OCI-LY1 (cell line): ENCODE data around the gene KPNA3.

Experiments used
- H2AFZ ChIP-seq: fragments of 200-600 bp; sonication (generic), shearing (Covaris generic); 2 replicates; pipeline ENCODE4 v1.6.0; 2014; ENCODE audit warnings: antibody characterized with exemption, mild to moderate bottlenecking, low read length
- H3F3A ChIP-seq: fragments of 200-600 bp; sonication (generic), shearing (Covaris generic); 2 replicates; pipeline ENCODE4 v1.6.0; 2014; ENCODE audit warnings: mild to moderate bottlenecking, antibody characterized with exemption, low read length, moderate library complexity; ENCODE audit not compliant: insufficient read depth
- H3K27ac ChIP-seq: fragments of 200-600 bp; sonication (generic); 2 replicates; pipeline ENCODE4 v1.5.1; 2014; ENCODE audit warnings: low read length, mixed run types, mild to moderate bottlenecking, low read depth; ENCODE audit not compliant: poor library complexity, severe bottlenecking
- H3K27me3 ChIP-seq: fragments of 200-600 bp; sonication (generic); 2 replicates; pipeline ENCODE4 v1.6.0; 2014; ENCODE audit warnings: antibody characterized with exemption, mild to moderate bottlenecking, low read length, moderate library complexity; ENCODE audit not compliant: insufficient read depth
- H3K36me3 ChIP-seq: fragments of 200-600 bp; sonication (generic); 2 replicates; pipeline ENCODE4 v1.6.1; 2014; ENCODE audit warnings: mild to moderate bottlenecking, antibody characterized with exemption, low read length, moderate library complexity, mixed read lengths; ENCODE audit not compliant: insufficient read depth
- H3K4me1 ChIP-seq: fragments of 200-600 bp; sonication (generic); 2 replicates; pipeline ENCODE4 v1.5.1; 2014; ENCODE audit warnings: mild to moderate bottlenecking, low read length, moderate library complexity; ENCODE audit not compliant: insufficient read depth, severe bottlenecking
- H3K4me2 ChIP-seq: fragments of 200-600 bp; sonication (generic), shearing (Covaris generic); 2 replicates; pipeline ENCODE4 v1.6.1; 2014; ENCODE audit warnings: low read length
- H3K4me3 ChIP-seq: fragments of 200-600 bp; sonication (generic); 2 replicates; pipeline ENCODE4 v1.5.1; 2014; ENCODE audit warnings: low read length, low read depth, mild to moderate bottlenecking, mixed read lengths; ENCODE audit not compliant: poor library complexity, severe bottlenecking
- H3K79me2 ChIP-seq: fragments of 200-600 bp; shearing (Covaris generic); 2 replicates; pipeline ENCODE4 v1.6.1; 2016; ENCODE audit warnings: mixed run types, low read length, mixed read lengths; ENCODE audit not compliant: insufficient read depth
- H3K9ac ChIP-seq: fragments of 200-600 bp; sonication (generic), shearing (Covaris generic); 2 replicates; pipeline ENCODE4 v1.6.1; 2014; ENCODE audit warnings: mild to moderate bottlenecking, low read length, mixed read lengths
- H3K9me2 ChIP-seq: fragments of 200-600 bp; sonication (generic), shearing (Covaris generic); 2 replicates; pipeline ENCODE4 v1.6.1; 2014; ENCODE audit warnings: low read depth, mild to moderate bottlenecking, low read length, mixed read lengths
- H3K9me3 ChIP-seq: fragments of 200-600 bp; shearing (Covaris generic); 2 replicates; pipeline ENCODE4 v1.6.1; 2014; ENCODE audit warnings: low read length, mixed read lengths
- H4K20me1 ChIP-seq: fragments of 200-600 bp; sonication (generic), shearing (Covaris generic); 2 replicates; pipeline ENCODE4 v1.6.0; 2016; ENCODE audit warnings: mild to moderate bottlenecking, low read length; ENCODE audit not compliant: insufficient read depth
- CTCF ChIP-seq: fragments of 200-600 bp; sonication (generic), shearing (Covaris generic); IDR thresholded peaks from 2 replicates; pipeline ENCODE4 v1.5.1; 2017; ENCODE audit warnings: mild to moderate bottlenecking, antibody characterized with exemption, low read length, moderate library complexity, mixed read lengths
- EZH2 ChIP-seq: fragments of 200-600 bp; sonication (generic), shearing (Covaris generic); IDR thresholded peaks from 2 replicates; pipeline ENCODE4 v1.8.0; 2017; ENCODE audit warnings: borderline replicate concordance, mixed run types, mild to moderate bottlenecking, antibody characterized with exemption, low read length, moderate library complexity, mixed read lengths

The KPNA3 gene

GRCh38 chr13:49749848-49750247 lies 42.6 kb downstream of the KPNA3 start:
- peaks cover 73% of the 10 kb centered on the region for H3K79me2 ChIP-seq
- no peaks in the 10 kb centered on the region for H3K4me1 ChIP-seq
- TF ChIP-seq EZH2 (no peak), CTCF (no peak)
- no peaks in the 10 kb centered on the region for H3K9me2 ChIP-seq
- H3K4me3 ChIP-seq = no peak overlapping the region
- no peak overlapping the region for H3K4me2 ChIP-seq
- H4K20me1 ChIP-seq = no peaks in the 10 kb centered on the region
- no peaks in the 10 kb centered on the region for H3F3A ChIP-seq
- H3K27me3 ChIP-seq = no peaks in the 10 kb centered on the region
- H2AFZ ChIP-seq = no peak overlapping the region
- no peak overlapping the region for H3K27ac ChIP-seq
- H3K36me3 ChIP-seq = peaks cover 23% of the 10 kb centered on the region
- 0 out of 2 replicates have a peak, but pooled peaks cover 2% of the 10 kb centered on the region for H3K9me3 ChIP-seq
- H3K9ac ChIP-seq = no peak overlapping the region

- no peak overlapping the region for H3K4me3 ChIP-seq
- H3F3A ChIP-seq = no peaks in the 10 kb centered on the region
- no peaks in the 10 kb centered on the region for H3K27me3 ChIP-seq
- H3K9ac ChIP-seq = no peak overlapping the region
- H3K9me3 ChIP-seq = no peaks in the 10 kb centered on the region
- H3K27ac ChIP-seq = no peak overlapping the region
- peaks cover 56% of the 10 kb centered on the region for H3K36me3 ChIP-seq
- peaks cover 8% of the 10 kb centered on the region for H3K4me1 ChIP-seq
- H4K20me1 ChIP-seq = no peaks in the 10 kb centered on the region
- no peaks in the 10 kb centered on the region for H3K9me2 ChIP-seq
- H3K4me2 ChIP-seq = no peak overlapping the region
- no peak for TF ChIP-seq CTCF
- TF ChIP-seq EZH2 = no peak
- peaks cover 39% of the 10 kb centered on the region for H3K79me2 ChIP-seq
- H2AFZ ChIP-seq = no peak overlapping the region
Observed at GRCh38 chr13:49746111-49746510, 46.4 kb downstream of the KPNA3 start.

- H3K4me2 ChIP-seq = no peak overlapping the region
- peaks cover 63% of the 10 kb centered on the region for H3K36me3 ChIP-seq
- no peak overlapping the region for H3K27ac ChIP-seq
- H3F3A ChIP-seq = no peaks in the 10 kb centered on the region
- H2AFZ ChIP-seq = no peak overlapping the region
- TF ChIP-seq CTCF (no peak), EZH2 (no peak)
- no peaks in the 10 kb centered on the region for H3K9me3 ChIP-seq
- H3K9me2 ChIP-seq = no peaks in the 10 kb centered on the region
- H3K4me3 ChIP-seq = no peak overlapping the region
- H3K4me1 ChIP-seq = peaks cover 8% of the 10 kb centered on the region
- no peaks in the 10 kb centered on the region for H4K20me1 ChIP-seq
- no peaks in the 10 kb centered on the region for H3K27me3 ChIP-seq
- no peak overlapping the region for H3K9ac ChIP-seq
- no peaks in the 10 kb centered on the region for H3K79me2 ChIP-seq
Observed at GRCh38 chr13:49740870-49741269, 51.6 kb downstream of the KPNA3 start.
